ENCODE measurements around the gene GHRL.
"Not testable (repeated sequence)": the region's sequence is repeated elsewhere in the genome, so short reads cannot be mapped to it uniquely, and the experiment has no call there.

The GHRL gene

DNA sequence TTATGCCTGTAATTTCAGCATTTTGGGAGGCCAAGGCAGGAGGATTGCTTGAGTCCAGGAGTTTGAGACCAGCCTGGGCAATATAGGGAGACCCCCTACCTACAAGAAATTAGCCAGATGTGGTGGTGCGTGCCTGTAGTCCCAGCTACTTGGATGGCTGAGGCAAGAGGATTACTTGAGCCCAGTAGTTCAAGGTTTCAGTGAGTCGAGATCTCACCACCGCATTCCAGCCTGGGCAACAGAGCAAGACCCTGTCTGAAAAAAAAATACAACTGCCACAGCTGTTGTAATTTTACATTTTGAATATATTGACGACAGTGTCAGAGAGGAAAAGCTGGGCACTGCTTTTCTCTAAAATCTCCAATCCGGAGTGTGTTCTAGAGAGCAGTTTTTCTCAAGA, 23.3 kb downstream of the GHRL start:
- DNase-seq (ENCODE audit: low read depth): no peak
- no peak overlapping the region for H3K4me3 ChIP-seq (ENCODE audit: low read depth, low read length)
- TF ChIP-seq MYC (IDR thresholded peaks at IDR 0.05; ENCODE audit: low read depth, low read length): no peak
- TF ChIP-seq, protein P1, sequence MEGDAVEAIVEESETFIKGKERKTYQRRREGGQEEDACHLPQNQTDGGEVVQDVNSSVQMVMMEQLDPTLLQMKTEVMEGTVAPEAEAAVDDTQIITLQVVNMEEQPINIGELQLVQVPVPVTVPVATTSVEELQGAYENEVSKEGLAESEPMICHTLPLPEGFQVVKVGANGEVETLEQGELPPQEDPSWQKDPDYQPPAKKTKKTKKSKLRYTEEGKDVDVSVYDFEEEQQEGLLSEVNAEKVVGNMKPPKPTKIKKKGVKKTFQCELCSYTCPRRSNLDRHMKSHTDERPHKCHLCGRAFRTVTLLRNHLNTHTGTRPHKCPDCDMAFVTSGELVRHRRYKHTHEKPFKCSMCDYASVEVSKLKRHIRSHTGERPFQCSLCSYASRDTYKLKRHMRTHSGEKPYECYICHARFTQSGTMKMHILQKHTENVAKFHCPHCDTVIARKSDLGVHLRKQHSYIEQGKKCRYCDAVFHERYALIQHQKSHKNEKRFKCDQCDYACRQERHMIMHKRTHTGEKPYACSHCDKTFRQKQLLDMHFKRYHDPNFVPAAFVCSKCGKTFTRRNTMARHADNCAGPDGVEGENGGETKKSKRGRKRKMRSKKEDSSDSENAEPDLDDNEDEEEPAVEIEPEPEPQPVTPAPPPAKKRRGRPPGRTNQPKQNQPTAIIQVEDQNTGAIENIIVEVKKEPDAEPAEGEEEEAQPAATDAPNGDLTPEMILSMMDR (IDR thresholded peaks at IDR 0.05; ENCODE audit: low read depth, low read length): no peak
- TF ChIP-seq POLR2A (IDR thresholded peaks at IDR 0.05; ENCODE audit: extremely low read depth, insufficient read length): no peak
- TF ChIP-seq, protein P2, sequence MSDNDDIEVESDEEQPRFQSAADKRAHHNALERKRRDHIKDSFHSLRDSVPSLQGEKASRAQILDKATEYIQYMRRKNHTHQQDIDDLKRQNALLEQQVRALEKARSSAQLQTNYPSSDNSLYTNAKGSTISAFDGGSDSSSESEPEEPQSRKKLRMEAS (IDR thresholded peaks at IDR 0.05; ENCODE audit: low read depth, low read length): no peak

DNA sequence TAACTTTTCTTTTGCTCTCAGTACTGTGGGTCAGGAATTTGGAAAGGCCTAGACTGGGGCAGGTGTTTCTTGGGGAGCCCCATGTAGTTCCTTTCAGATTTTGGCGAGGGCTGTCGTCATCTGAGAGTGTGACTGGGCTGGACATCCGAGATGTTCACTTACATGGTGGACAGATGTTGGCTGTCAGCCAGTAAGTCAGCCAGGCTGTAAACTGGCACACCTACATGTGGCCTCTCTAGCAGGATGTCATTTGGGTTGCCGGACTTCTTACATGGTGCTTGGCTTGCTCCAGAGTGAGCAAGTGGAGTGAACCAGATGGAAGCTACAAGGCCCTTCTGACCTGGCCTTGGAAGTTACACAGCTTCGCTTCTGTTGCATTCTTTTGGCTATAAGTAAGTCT, 23.8 kb downstream of the GHRL start:
- TF ChIP-seq, protein P1 (IDR thresholded peaks at IDR 0.05; ENCODE audit: low read depth, low read length): no peak
- TF ChIP-seq, protein P2 (IDR thresholded peaks at IDR 0.05; ENCODE audit: low read depth, low read length): no peak
- TF ChIP-seq MYC (IDR thresholded peaks at IDR 0.05; ENCODE audit: low read depth, low read length) (no peak), POLR2A (IDR thresholded peaks at IDR 0.05; ENCODE audit: extremely low read depth, insufficient read length) (no peak)
- DNase-seq (ENCODE audit: low read depth): no peak

DNA sequence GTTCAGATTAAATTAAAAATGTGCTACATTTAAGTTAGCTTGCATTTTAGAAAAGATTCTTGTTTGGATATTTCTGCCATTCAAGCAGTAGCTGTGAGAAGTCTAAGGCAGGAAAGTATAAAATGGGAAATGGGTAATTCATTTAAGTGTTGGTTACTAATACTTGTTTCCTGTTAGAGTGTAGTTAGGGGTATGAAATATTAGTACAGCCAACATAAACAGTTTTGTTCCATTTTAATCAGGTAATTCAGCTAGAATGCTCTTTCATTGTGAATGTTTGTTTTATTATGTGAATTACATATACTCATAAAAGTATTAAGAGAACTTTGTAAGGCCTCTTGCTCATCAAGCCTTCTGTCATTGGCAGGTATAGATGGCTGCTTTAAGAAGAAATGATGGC, 24.6 kb downstream of the GHRL start:
- H3K4me3 ChIP-seq (ENCODE audit: low read depth, low read length): no peak overlapping the region
- TF ChIP-seq MYC (IDR thresholded peaks at IDR 0.05; ENCODE audit: low read depth, low read length): no peak
- TF ChIP-seq, protein P2 (IDR thresholded peaks at IDR 0.05; ENCODE audit: low read depth, low read length): no peak
- TF ChIP-seq, protein P1 (IDR thresholded peaks at IDR 0.05; ENCODE audit: low read depth, low read length): no peak
- no peak for TF ChIP-seq POLR2A (IDR thresholded peaks at IDR 0.05; ENCODE audit: extremely low read depth, insufficient read length)
- no peak for DNase-seq (ENCODE audit: low read depth)

More for the DNA sequence above, 23.8 kb downstream of the GHRL start:
- no peak overlapping the region for H3K4me3 ChIP-seq (ENCODE audit: low read depth, low read length)

DNA sequence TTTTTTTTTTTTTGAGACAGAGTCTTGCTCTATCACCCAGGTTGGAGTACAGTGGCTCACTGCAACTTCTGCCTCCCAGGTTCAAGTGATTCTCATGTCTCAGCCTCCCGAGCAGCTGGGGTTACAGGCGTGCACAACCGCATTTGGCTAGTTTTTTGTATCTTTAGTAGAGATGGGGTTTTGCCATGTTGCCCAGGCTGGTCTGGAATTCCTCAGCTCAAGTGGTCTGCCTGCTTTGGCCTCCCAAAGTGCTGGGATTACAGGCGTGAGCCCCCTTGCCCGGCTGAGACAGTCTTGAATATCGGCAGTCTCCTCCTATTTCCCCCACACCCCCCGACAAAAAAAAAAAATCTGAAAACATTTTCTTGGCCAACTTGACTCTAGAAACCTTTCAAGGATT, 25.8 kb downstream of the GHRL start:
- not testable (repeated sequence) for DNase-seq (ENCODE audit: low read depth); H3K4me3 ChIP-seq (ENCODE audit: low read depth, low read length)

DNA sequence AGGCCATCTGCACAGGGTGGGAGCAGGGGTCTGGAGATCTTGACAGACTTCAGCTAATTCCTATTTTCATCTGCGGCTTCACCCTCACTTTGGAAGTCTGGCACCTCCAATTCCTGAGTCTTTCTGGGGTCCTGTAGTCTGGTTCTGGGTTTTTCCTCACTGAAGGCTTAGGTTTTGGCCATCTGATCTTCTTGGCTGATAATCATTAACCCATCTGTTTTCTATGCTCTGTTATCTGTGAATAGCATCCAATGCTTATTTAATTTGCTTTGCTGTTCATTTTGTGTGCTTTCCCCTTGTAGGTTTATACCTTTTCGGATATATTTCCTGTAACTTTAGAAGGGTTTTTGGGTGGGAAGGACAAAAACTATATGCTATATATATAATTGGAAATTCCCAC, 26.9 kb downstream of the GHRL start:
- no peak overlapping the region for H3K4me3 ChIP-seq (ENCODE audit: low read depth, low read length)
- no peak for DNase-seq (ENCODE audit: low read depth)
- no peak for TF ChIP-seq MYC (IDR thresholded peaks at IDR 0.05; ENCODE audit: low read depth, low read length)
- TF ChIP-seq, protein P1 (IDR thresholded peaks at IDR 0.05; ENCODE audit: low read depth, low read length): no peak
- TF ChIP-seq, protein P2 (IDR thresholded peaks at IDR 0.05; ENCODE audit: low read depth, low read length): no peak
- no peak for TF ChIP-seq POLR2A (IDR thresholded peaks at IDR 0.05; ENCODE audit: extremely low read depth, insufficient read length)

DNA sequence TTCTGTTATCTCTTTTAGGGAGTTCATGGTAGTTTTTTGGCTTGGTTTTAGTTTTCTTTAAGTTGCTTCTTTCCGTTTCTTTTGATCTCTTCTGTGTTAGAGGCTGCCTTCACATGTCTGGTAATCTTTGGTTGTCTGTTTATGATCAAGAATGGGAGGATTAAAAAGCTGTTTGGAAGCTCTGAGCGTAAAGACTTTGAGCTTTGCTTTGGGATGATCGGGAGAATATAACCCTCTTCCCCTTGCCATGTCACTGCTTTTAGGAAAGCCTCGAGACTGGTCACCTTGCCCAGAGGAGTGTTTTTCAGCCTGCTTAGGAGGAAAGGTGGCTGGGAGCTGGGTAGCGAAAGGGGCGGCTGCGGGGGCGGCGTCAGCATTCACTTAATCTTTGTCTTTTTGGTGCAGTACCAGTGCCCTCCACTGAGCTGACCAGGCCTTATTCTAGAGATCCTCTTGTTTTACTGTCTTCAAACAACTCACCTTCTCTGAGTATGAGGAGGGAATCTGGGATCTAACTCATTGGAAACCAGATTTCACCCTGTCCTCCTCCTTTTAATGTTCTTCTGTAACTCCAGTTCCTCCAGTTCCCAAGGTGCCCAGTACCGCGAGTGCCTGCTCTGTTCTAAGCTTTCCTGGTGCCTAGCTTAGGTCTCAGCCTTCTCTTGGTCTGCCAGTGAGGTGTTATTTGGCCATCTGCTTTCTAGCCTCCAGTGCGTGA, 28.9 kb downstream of the GHRL start:
- TF ChIP-seq, protein P1 (IDR thresholded peaks at IDR 0.05; ENCODE audit: low read depth, low read length): peak; percentile 22
- TF ChIP-seq, protein P2 (IDR thresholded peaks at IDR 0.05; ENCODE audit: low read depth, low read length): no peak
- no peak overlapping the region for H3K4me3 ChIP-seq (ENCODE audit: low read depth, low read length)
- DNase-seq (ENCODE audit: low read depth): peak; percentile 55

Data from NB4 (cell line).